ENCODE results near the gene NDUFS8. TPM values are rescaled to one million over a fixed set of nuclear protein-coding genes. Genes with fewer than 3 reads are reported as not detected.

Gene NDUFS8
- total RNA-seq, 2 donors from 2014 or later: 247 to 274 TPM

GRCh38 chr11:68016161-68016903, 14.1 kb upstream of the NDUFS8 start:
- Histone ChIP-seq H3K9me3 (no peaks in the 10 kb centered on the region), H3K27me3 (replicated peaks; ENCODE audit: insufficient read depth) (no peaks in the 10 kb centered on the region), H3K4me3 (no peak overlapping the region), H3K27ac (no peak overlapping the region), H3K4me1 (replicated peaks) (no peaks in the 10 kb centered on the region), H3K36me3 (no peaks in the 10 kb centered on the region)
- WGBS: 70% methylated on average over 13 of the region's 13 CpGs
- intact Hi-C loops (cut with DNase I): no loop called here
- TF ChIP-seq POLR2AphosphoS5 (IDR thresholded peaks at IDR 0.05) (no peak), POLR2A (IDR thresholded peaks at IDR 0.05) (no peak)
- DNase-seq (ENCODE audit: low spot score): no peak

- WGBS: 69% methylated on average over 16 of the region's 16 CpGs
- Histone ChIP-seq H3K36me3 (no peaks in the 10 kb centered on the region), H3K27me3 (replicated peaks; ENCODE audit: insufficient read depth) (no peaks in the 10 kb centered on the region), H3K9me3 (no peaks in the 10 kb centered on the region), H3K27ac (no peak overlapping the region), H3K4me1 (replicated peaks) (no peaks in the 10 kb centered on the region), H3K4me3 (no peak overlapping the region)
- TF ChIP-seq CTCF (IDR thresholded peaks at IDR 0.05) (no peak), POLR2AphosphoS5 (IDR thresholded peaks at IDR 0.05) (no peak)
- intact Hi-C loops (cut with DNase I): no loop called here
- no peak for DNase-seq (ENCODE audit: low spot score)
These were observed 13.3 kb upstream of the NDUFS8 start for GRCh38 chr11:68016904-68017817.

GRCh38 chr11:68017980-68018729, 12.3 kb upstream of the NDUFS8 start:
- no peak overlapping the region for H3K4me3 ChIP-seq
- H3K9me3 ChIP-seq: no peaks in the 10 kb centered on the region
- no peak for TF ChIP-seq POLR2A (IDR thresholded peaks at IDR 0.05)
- TF ChIP-seq POLR2AphosphoS5 (IDR thresholded peaks at IDR 0.05): no peak
- no peak for TF ChIP-seq CTCF (IDR thresholded peaks at IDR 0.05)
- H3K27me3 ChIP-seq (replicated peaks; ENCODE audit: insufficient read depth): no peaks in the 10 kb centered on the region
- DNase-seq (ENCODE audit: low spot score): no peak
- no peaks in the 10 kb centered on the region for H3K36me3 ChIP-seq
- 83% methylated on average over 26 of the region's 27 CpGs for WGBS
- intact Hi-C loops (cut with DNase I): no loop called here
- H3K4me1 ChIP-seq (replicated peaks): no peaks in the 10 kb centered on the region
- no peak overlapping the region for H3K27ac ChIP-seq

GRCh38 chr11:68018730-68019190, 11.7 kb upstream of the NDUFS8 start:
- Histone ChIP-seq H3K36me3 (no peaks in the 10 kb centered on the region), H3K27me3 (replicated peaks; ENCODE audit: insufficient read depth) (no peaks in the 10 kb centered on the region), H3K27ac (no peak overlapping the region), H3K4me1 (replicated peaks) (no peaks in the 10 kb centered on the region), H3K4me3 (no peak overlapping the region), H3K9me3 (no peaks in the 10 kb centered on the region)
- 97% methylated on average over 17 of the region's 18 CpGs for WGBS
- no peak for DNase-seq (ENCODE audit: low spot score)
- no peak for TF ChIP-seq CTCF (IDR thresholded peaks at IDR 0.05)
- no peak for TF ChIP-seq POLR2AphosphoS5 (IDR thresholded peaks at IDR 0.05)
- TF ChIP-seq POLR2A (IDR thresholded peaks at IDR 0.05): no peak
- intact Hi-C loops (cut with DNase I): no loop called here

- H3K27ac ChIP-seq: no peak overlapping the region
- intact Hi-C loops (cut with DNase I): no loop called here
- WGBS: 82% methylated on average over 12 of the region's 12 CpGs
- H3K36me3 ChIP-seq: no peaks in the 10 kb centered on the region
- H3K4me3 ChIP-seq: no peak overlapping the region
- H3K27me3 ChIP-seq (replicated peaks; ENCODE audit: insufficient read depth): no peaks in the 10 kb centered on the region
- no peaks in the 10 kb centered on the region for H3K9me3 ChIP-seq
- no peaks in the 10 kb centered on the region for H3K4me1 ChIP-seq (replicated peaks)
- TF ChIP-seq CTCF (IDR thresholded peaks at IDR 0.05) (no peak), POLR2AphosphoS5 (IDR thresholded peaks at IDR 0.05) (no peak), POLR2A (IDR thresholded peaks at IDR 0.05) (no peak)
- no peak for DNase-seq (ENCODE audit: low spot score)
These were observed 11.0 kb upstream of the NDUFS8 start for GRCh38 chr11:68019486-68019885.
